Inferior parietal cortex (tissue), 1 donor: ENCODE results near the gene ENSA.
A peak's percentile ranks its signal among the peaks of the same experiment; 100 is the strongest.
"Not testable (repeated sequence)": the region's sequence is repeated elsewhere in the genome, so short reads cannot be mapped to it uniquely, and the experiment has no call there.

ENCODE experiments used
- DNase-seq: peaks from one replicate; pipeline ENCODE4 v3.0.0-alpha.2; 2016; ENCODE audit errors: extremely low spot score

Gene ENSA

GRCh38 chr1:150580966-150581365 is 48.4 kb downstream of the ENSA start:
- DNase-seq: not testable (repeated sequence)

- no peak for DNase-seq
Measured at GRCh38 chr1:150579945-150580642, 49.3 kb downstream of the ENSA start.

GRCh38 chr1:150579110-150579944 is 50.1 kb downstream of the ENSA start, which contains the start of gene MCL1:
MCL1 (minus strand) TSS chr1:150579610; CDS start chr1:150579530, 80 bp downstream.
- DNase-seq: peak; percentile 94

GRCh38 chr1:150578272-150579109 is 50.9 kb downstream of the ENSA start:
- peak; percentile 57 for DNase-seq

- DNase-seq: no peak
Measured at GRCh38 chr1:150577557-150578271, 51.7 kb downstream of the ENSA start.

- no peak for DNase-seq
Measured at GRCh38 chr1:150576794-150577556, 52.4 kb downstream of the ENSA start.

GRCh38 chr1:150576367-150576711 is 53.1 kb downstream of the ENSA start:
- DNase-seq: no peak

GRCh38 chr1:150575518-150576366 is 53.7 kb downstream of the ENSA start:
- DNase-seq: no peak

GRCh38 chr1:150575072-150575489 is 54.3 kb downstream of the ENSA start:
- DNase-seq: no peak

- DNase-seq: no peak
Measured at GRCh38 chr1:150574260-150575071, 54.9 kb downstream of the ENSA start.

GRCh38 chr1:150573648-150574071 is 55.8 kb downstream of the ENSA start:
- DNase-seq: not testable (repeated sequence)

- no peak for DNase-seq
Measured at GRCh38 chr1:150572918-150573647, 56.3 kb downstream of the ENSA start.
